ENCODE measurements around the gene DHCR7. TPM values are rescaled to one million over a fixed set of nuclear protein-coding genes. Genes with fewer than 3 reads are reported as not detected.

Gene DHCR7
- total RNA-seq, 1 donor, result 58.3 TPM

GRCh38 chr11:71473793-71474080, 25.5 kb upstream of the DHCR7 start:
- Histone ChIP-seq H3K27ac (ENCODE audit: low read depth, low read length) (no peak overlapping the region), H3K4me2 (ENCODE audit: insufficient read depth, low read length) (no peak overlapping the region), H3K27me3 (ENCODE audit: insufficient read depth, low read length) (no peaks in the 10 kb centered on the region), H2AFZ (ENCODE audit: low read length) (no peak overlapping the region), H4K20me1 (ENCODE audit: insufficient read depth, low read length) (no peaks in the 10 kb centered on the region), H3K79me2 (ENCODE audit: insufficient read depth, low read length) (no peaks in the 10 kb centered on the region), H3K4me1 (ENCODE audit: insufficient read depth, low read length) (no peaks in the 10 kb centered on the region), H3K36me3 (ENCODE audit: insufficient read depth, low read length) (peaks cover 33% of the 10 kb centered on the region), H3K4me3 (ENCODE audit: insufficient read depth, low read length) (no peak overlapping the region), H3K9me3 (ENCODE audit: low read depth, low read length) (no peaks in the 10 kb centered on the region)
- TF ChIP-seq CTCF (IDR thresholded peaks at IDR 0.05; ENCODE audit: extremely low read depth, low read depth, low read length), result no peak
- DNase-seq (ENCODE audit: insufficient read length, low spot score, missing footprints), result no peak

- H3K4me2 ChIP-seq (ENCODE audit: insufficient read depth, low read length), result no peak overlapping the region
- H3K4me1 ChIP-seq (ENCODE audit: insufficient read depth, low read length), result no peaks in the 10 kb centered on the region
- H2AFZ ChIP-seq (ENCODE audit: low read length), result no peak overlapping the region
- H4K20me1 ChIP-seq (ENCODE audit: insufficient read depth, low read length), result no peaks in the 10 kb centered on the region
- no peaks in the 10 kb centered on the region for H3K79me2 ChIP-seq (ENCODE audit: insufficient read depth, low read length)
- no peak overlapping the region for H3K4me3 ChIP-seq (ENCODE audit: insufficient read depth, low read length)
- H3K36me3 ChIP-seq (ENCODE audit: insufficient read depth, low read length), result peaks cover 30% of the 10 kb centered on the region
- no peaks in the 10 kb centered on the region for H3K9me3 ChIP-seq (ENCODE audit: low read depth, low read length)
- no peaks in the 10 kb centered on the region for H3K27me3 ChIP-seq (ENCODE audit: insufficient read depth, low read length)
- TF ChIP-seq CTCF (IDR thresholded peaks at IDR 0.05; ENCODE audit: extremely low read depth, low read depth, low read length), result no peak
- DNase-seq (ENCODE audit: insufficient read length, low spot score, missing footprints), result no peak
- H3K27ac ChIP-seq (ENCODE audit: low read depth, low read length), result no peak overlapping the region
Measured at GRCh38 chr11:71472941-71473792, 25.0 kb upstream of the DHCR7 start.

GRCh38 chr11:71472357-71472885, 24.2 kb upstream of the DHCR7 start:
- H3K4me3 ChIP-seq (ENCODE audit: insufficient read depth, low read length), result no peak overlapping the region
- TF ChIP-seq CTCF (IDR thresholded peaks at IDR 0.05; ENCODE audit: extremely low read depth, low read depth, low read length), result no peak
- H3K27me3 ChIP-seq (ENCODE audit: insufficient read depth, low read length), result no peaks in the 10 kb centered on the region
- no peaks in the 10 kb centered on the region for H3K79me2 ChIP-seq (ENCODE audit: insufficient read depth, low read length)
- peaks cover 29% of the 10 kb centered on the region for H3K36me3 ChIP-seq (ENCODE audit: insufficient read depth, low read length)
- no peaks in the 10 kb centered on the region for H3K4me1 ChIP-seq (ENCODE audit: insufficient read depth, low read length)
- no peak for DNase-seq (ENCODE audit: insufficient read length, low spot score, missing footprints)
- H3K4me2 ChIP-seq (ENCODE audit: insufficient read depth, low read length), result no peak overlapping the region
- H2AFZ ChIP-seq (ENCODE audit: low read length), result no peak overlapping the region
- no peaks in the 10 kb centered on the region for H4K20me1 ChIP-seq (ENCODE audit: insufficient read depth, low read length)
- no peaks in the 10 kb centered on the region for H3K9me3 ChIP-seq (ENCODE audit: low read depth, low read length)
- no peak overlapping the region for H3K27ac ChIP-seq (ENCODE audit: low read depth, low read length)

- no peak overlapping the region for H3K27ac ChIP-seq (ENCODE audit: low read depth, low read length)
- no peaks in the 10 kb centered on the region for H3K4me1 ChIP-seq (ENCODE audit: insufficient read depth, low read length)
- H3K9me3 ChIP-seq (ENCODE audit: low read depth, low read length), result no peaks in the 10 kb centered on the region
- H3K27me3 ChIP-seq (ENCODE audit: insufficient read depth, low read length), result no peaks in the 10 kb centered on the region
- no peak for TF ChIP-seq CTCF (IDR thresholded peaks at IDR 0.05; ENCODE audit: extremely low read depth, low read depth, low read length)
- peaks cover 29% of the 10 kb centered on the region for H3K36me3 ChIP-seq (ENCODE audit: insufficient read depth, low read length)
- H3K4me2 ChIP-seq (ENCODE audit: insufficient read depth, low read length), result no peak overlapping the region
- no peak overlapping the region for H2AFZ ChIP-seq (ENCODE audit: low read length)
- DNase-seq (ENCODE audit: insufficient read length, low spot score, missing footprints), result no peak
- H3K4me3 ChIP-seq (ENCODE audit: insufficient read depth, low read length), result no peak overlapping the region
- H4K20me1 ChIP-seq (ENCODE audit: insufficient read depth, low read length), result no peaks in the 10 kb centered on the region
- H3K79me2 ChIP-seq (ENCODE audit: insufficient read depth, low read length), result no peaks in the 10 kb centered on the region
Measured at GRCh38 chr11:71470946-71471345, 22.8 kb upstream of the DHCR7 start.
